22Rv1 (cell line): Measurements from ENCODE around the gene RNF130.

Source experiments
- H3K27ac ChIP-seq: fragments of 450-650 bp; 2 replicates; pipeline ENCODE4 v1.5.1; 2017
- ZFX ChIP-seq: fragments of 450-650 bp; IDR thresholded peaks from 2 replicates; pipeline ENCODE4 v1.6.1; 2017; ENCODE audit warnings: antibody characterized with exemption, borderline replicate concordance
- TF ChIP-seq, protein P1 (sequence below): fragments of 450-650 bp; IDR thresholded peaks from 2 replicates; pipeline ENCODE4 v1.5.1; 2017; ENCODE audit warnings: mild to moderate bottlenecking

The RNF130 gene

DNA sequence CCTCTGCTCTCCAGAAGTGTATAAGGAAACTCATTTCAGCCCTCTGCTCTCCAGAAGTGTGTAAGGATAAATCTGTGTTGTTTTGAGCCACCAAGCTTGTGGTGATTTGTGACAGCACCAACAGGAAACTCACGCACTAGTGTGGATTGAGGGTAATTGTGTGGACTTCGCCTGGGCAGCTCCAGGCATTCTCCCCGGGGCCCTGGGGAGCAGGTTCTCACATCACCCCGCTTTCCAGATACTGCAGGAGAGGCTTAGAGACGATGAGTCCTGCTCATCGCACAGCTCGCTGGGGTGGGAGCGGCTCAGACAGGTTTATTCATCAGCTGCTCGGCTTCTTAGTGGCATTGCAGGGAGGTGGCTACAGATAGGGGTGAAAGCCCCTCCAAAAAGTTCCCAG is 38.4 kb upstream of the RNF130 start:
- no peak overlapping the region for H3K27ac ChIP-seq
- no peak for TF ChIP-seq ZFX
- TF ChIP-seq, protein P1, sequence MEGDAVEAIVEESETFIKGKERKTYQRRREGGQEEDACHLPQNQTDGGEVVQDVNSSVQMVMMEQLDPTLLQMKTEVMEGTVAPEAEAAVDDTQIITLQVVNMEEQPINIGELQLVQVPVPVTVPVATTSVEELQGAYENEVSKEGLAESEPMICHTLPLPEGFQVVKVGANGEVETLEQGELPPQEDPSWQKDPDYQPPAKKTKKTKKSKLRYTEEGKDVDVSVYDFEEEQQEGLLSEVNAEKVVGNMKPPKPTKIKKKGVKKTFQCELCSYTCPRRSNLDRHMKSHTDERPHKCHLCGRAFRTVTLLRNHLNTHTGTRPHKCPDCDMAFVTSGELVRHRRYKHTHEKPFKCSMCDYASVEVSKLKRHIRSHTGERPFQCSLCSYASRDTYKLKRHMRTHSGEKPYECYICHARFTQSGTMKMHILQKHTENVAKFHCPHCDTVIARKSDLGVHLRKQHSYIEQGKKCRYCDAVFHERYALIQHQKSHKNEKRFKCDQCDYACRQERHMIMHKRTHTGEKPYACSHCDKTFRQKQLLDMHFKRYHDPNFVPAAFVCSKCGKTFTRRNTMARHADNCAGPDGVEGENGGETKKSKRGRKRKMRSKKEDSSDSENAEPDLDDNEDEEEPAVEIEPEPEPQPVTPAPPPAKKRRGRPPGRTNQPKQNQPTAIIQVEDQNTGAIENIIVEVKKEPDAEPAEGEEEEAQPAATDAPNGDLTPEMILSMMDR: no peak

DNA sequence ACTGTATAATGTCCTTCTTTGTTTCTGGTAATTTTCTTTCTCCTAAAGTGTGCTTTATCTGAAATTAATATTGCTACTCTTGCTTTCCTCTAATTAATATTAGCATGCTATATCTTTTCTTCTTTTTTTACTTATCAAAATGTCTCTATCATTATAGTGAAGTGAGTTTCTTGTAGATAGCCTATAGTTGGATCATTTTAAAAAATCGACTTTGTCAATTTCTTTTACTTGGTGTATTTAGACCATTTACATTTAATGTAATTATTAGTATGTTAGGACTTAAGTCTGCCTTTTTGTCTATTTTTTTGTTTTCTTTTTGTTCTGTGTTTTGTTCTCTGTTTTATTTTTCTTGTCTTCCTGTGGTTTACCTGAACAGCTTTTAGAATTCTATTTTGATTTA is 35.4 kb upstream of the RNF130 start:
- H3K27ac ChIP-seq: no peak overlapping the region
- TF ChIP-seq ZFX: no peak
- TF ChIP-seq, protein P1: no peak

DNA sequence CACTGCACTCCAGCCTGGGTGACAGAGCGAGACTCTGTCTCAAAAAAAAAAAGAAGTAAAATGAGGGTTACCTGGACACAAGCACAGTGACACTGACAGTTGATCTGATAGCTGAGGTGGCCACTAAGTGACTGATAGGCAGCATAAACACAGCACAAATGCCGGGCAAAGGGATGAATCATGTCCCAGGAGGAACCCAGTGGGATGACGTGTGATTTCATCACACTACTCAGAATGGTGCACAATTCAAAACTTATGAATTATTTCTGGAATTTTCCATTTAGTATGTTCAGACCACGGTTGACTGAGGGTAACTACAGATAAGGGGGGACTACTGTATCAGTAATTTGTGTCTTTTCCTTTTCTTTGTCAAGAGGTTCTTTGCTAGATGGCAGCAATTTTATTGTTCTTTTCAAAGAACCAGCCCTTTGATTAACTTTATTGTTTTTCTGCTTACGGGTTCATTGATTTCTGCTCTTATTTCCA is 34.3 kb upstream of the RNF130 start:
- TF ChIP-seq, protein P1: no peak
- TF ChIP-seq ZFX: no peak
- H3K27ac ChIP-seq: no peak overlapping the region

DNA sequence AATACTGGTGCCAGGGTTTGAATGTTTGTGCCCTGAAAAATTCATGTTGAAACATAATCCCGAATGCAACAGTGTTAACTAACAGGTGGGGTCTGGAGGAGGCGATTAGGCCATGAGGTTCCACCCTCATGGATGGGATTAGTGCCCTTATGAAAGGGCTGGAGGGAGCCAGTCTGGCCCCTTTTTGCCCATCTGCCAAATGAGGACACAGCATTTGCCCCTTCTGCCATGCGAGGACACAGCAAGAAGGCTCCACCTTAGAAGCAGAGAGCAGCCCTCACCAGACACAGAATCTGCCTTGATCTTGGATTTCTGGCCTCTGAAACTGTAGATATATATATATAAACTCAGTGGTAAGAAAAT is 32.6 kb upstream of the RNF130 start:
- TF ChIP-seq, protein P1: no peak
- TF ChIP-seq ZFX: no peak
- no peak overlapping the region for H3K27ac ChIP-seq

DNA sequence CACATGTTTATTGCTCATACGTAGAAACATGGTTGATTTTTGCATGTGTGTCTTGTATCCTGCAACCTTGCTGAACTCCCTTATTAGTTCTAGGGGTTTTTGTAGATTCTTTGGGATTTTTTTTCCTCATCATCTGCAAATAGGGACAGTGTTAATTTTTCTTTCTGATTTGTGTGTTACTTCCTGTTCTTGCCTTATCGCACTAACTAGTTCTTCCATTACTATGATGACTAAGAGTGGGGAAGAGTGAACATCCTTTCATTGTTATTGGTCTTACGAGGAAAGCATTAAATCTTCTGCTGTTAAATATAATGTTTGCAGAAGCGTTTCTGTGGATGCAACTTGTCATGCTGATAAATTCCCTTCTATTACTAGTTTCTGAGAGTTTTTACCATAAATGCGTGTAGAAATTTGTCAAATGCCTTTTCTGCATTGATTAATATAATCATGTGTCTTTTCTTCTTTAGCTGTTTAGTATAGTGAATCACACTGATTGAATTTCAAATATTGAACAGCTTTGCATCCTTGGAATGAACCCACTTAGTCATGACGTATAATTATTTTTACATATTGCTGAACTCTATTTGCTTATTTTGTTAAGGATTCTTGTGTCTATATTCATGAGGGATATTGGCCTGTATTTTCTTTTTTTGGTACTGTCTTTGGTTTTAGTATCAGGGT is 32.1 kb upstream of the RNF130 start:
- TF ChIP-seq, protein P1: no peak
- TF ChIP-seq ZFX: no peak
- H3K27ac ChIP-seq: no peak overlapping the region

DNA sequence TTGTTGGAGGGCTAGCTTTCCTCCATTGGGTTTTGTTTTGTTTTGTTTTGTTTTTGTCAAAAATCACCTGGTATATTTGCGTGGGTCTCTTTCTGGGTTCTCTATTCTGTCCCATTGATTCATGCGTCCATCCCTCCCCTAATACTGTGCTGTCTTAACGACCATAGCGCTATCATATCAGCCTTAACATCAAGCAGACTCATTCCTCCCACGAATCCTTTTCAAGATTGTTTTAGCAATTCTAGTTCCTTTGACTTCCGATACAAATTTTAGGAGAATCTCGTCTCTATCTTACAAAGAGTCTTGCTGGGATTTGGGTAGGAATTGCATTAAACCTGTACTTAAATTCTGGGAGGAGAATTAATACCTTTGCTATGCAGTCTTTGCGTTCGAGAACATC is 31.1 kb upstream of the RNF130 start:
- TF ChIP-seq, protein P1: no peak
- TF ChIP-seq ZFX: no peak
- H3K27ac ChIP-seq: no peak overlapping the region

DNA sequence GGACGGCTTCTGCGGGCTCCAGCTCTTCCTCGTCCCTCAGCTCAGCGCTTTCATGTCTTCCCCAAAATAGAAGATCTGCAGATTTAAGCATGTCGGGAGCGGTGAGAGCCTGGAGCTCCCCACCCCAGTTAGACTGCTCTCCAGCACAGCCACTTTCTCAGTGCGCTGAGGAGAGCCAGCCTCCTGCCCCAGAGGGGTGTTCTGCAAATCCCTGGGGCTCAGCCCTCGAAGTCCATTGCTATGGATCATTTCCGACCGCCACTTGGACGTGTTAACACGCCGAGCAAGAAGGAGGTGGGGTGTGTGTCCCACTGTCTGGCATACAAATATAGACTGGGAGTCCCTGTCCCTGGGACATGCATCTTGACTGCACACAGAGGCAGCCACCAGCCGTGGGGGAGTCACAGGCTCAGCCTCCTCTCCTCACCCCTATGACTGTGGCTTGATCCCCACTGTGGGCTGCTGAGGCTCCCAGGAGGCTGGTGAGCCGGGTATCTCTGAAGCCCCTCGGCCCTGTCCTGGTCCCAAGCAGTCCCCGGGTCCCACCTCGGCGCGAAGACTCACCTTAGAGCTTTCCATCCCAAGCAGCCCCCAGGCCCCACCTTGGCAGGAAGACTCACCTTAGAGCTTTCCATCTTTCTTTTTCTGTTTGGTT is 30.0 kb upstream of the RNF130 start:
- H3K27ac ChIP-seq: no peak overlapping the region
- TF ChIP-seq, protein P1: no peak
- no peak for TF ChIP-seq ZFX
